HCT116 (cell line): ENCODE data around the gene ST7. TPM values are rescaled to one million over a fixed set of nuclear protein-coding genes. Genes with fewer than 3 reads are reported as not detected.

Source experiments
- ATAC-seq: fragments of 200-7000 bp; cut with Tn5 transposase; 2 replicates; pipeline ENCODE4 v1.9.1; 2020; ENCODE audit warnings: mild to moderate bottlenecking, moderate library complexity
- BruUV-seq: library from RNA; stranded (reverse); fragments of 400-500 nt; replicated peaks from 2 replicates; lab custom pipeline; 2021; lab: Mats Ljungman, UMichigan
- CTCF ChIA-PET: fragments of 300-600 bp; sonication (Branson Sonifier 250); formaldehyde crosslinking; loops from one replicate; lab custom pipeline; 2021; ENCODE audit warnings: antibody characterized with exemption; lab: Charles Lee
- POLR2A ChIA-PET: fragments of 300-600, 350-600 bp; sonication (Branson Sonifier 250); formaldehyde crosslinking; loops from one replicate; lab custom pipeline; 2021; ENCODE audit warnings: antibody characterized with exemption; lab: Charles Lee
- RAD21 ChIA-PET, 2 experiments: fragments of 300-600 bp; sonication (Branson Sonifier 250); formaldehyde crosslinking; loops; one replicate each; lab custom pipeline; 2023; ENCODE audit warnings: low total read pairs in 2 of 2; ENCODE audit not compliant: uncharacterized antibody in 2 of 2, unreplicated experiment in 2 of 2, low non-redundant PET in 1 of 2; lab: Charles Lee
- DNase-seq: peaks from one replicate; pipeline ENCODE4 v3.0.0-alpha.2; 2010; ENCODE audit warnings: low read depth, low spot score
- H2AFZ ChIP-seq: fragments of 200-600 bp; shearing (Covaris generic), sonication (generic); 2 replicates; pipeline ENCODE4 v1.6.1; 2017; ENCODE audit warnings: low read depth, mixed run types, mixed read lengths, antibody characterized with exemption, low read length; ENCODE audit not compliant: poor library complexity, severe bottlenecking
- H3K27ac ChIP-seq: 2 replicates; pipeline ENCODE4 v1.5.1; 2012; ENCODE audit warnings: low read depth, low read length
- H3K27me3 ChIP-seq: fragments of 200-600 bp; sonication (generic); 2 replicates; pipeline ENCODE4 v1.6.1; 2016; ENCODE audit warnings: mixed run types, low read length, mixed read lengths; ENCODE audit not compliant: insufficient read depth
- H3K36me3 ChIP-seq, 2 experiments: fragments of 200-500 bp in 1 of 2; fragments of 200-600 bp in 1 of 2; sonication (Bioruptor generic) in 1 of 2; sonication (generic) in 1 of 2; 2 replicates each; pipeline versions ENCODE4 v1.5.1 to v1.6.1; 2014 to 2016; ENCODE audit warnings: low read length in 2 of 2, inconsistent platforms in 1 of 2, mixed read lengths in 1 of 2, mixed run types in 1 of 2; ENCODE audit not compliant: insufficient read depth in 2 of 2, control insufficient read depth in 1 of 2
- H3K4me1 ChIP-seq, 2 experiments: fragments of 200-600 bp in 1 of 2; sonication (generic) in 1 of 2; 2 replicates each; pipeline versions ENCODE4 v1.5.1 to v1.6.1; 2012 to 2017; ENCODE audit warnings: low read length in 2 of 2, inconsistent platforms in 1 of 2, mild to moderate bottlenecking in 1 of 2, mixed read lengths in 1 of 2, mixed run types in 1 of 2, moderate library complexity in 1 of 2; ENCODE audit not compliant: insufficient read depth in 2 of 2, control insufficient read depth in 1 of 2
- H3K4me2 ChIP-seq: fragments of 200-600 bp; sonication (generic); 2 replicates; pipeline ENCODE4 v1.6.1; 2017; ENCODE audit warnings: mixed run types, low read length, mixed read lengths
- H3K4me3 ChIP-seq, 2 experiments: fragments of 200-600 bp in 1 of 2; sonication (generic) in 1 of 2; replicated peaks in 1 of 2; 2 replicates each; pipeline ENCODE4 v1.5.1; 2011 to 2016; ENCODE audit warnings: low read length in 2 of 2, control low read depth in 1 of 2, low read depth in 1 of 2, mild to moderate bottlenecking in 1 of 2, mixed read lengths in 1 of 2, mixed run types in 1 of 2
- H3K79me2 ChIP-seq: fragments of 200-600 bp; sonication (generic); 2 replicates; pipeline ENCODE4 v1.6.1; 2017; ENCODE audit warnings: mild to moderate bottlenecking, mixed run types, low read length, moderate library complexity, mixed read lengths; ENCODE audit not compliant: insufficient read depth
- H3K9ac ChIP-seq: fragments of 200-600 bp; sonication (generic); 2 replicates; pipeline ENCODE4 v1.6.1; 2016; ENCODE audit warnings: low read length, mixed read lengths
- H3K9me2 ChIP-seq: fragments of 200-600 bp; sonication (generic), shearing (Covaris generic); 2 replicates; pipeline ENCODE4 v1.6.1; 2017; ENCODE audit warnings: mixed run types, mild to moderate bottlenecking, moderate library complexity; ENCODE audit not compliant: insufficient read depth
- H3K9me3 ChIP-seq, 2 experiments: fragments of 200-500 bp in 1 of 2; fragments of 200-600 bp in 1 of 2; sonication (Bioruptor generic) in 1 of 2; sonication (generic) in 1 of 2; 2 replicates each; pipeline ENCODE4 v1.6.1; 2014 to 2017; ENCODE audit warnings: low read length in 2 of 2, mixed read lengths in 2 of 2, inconsistent platforms in 1 of 2, low read depth in 1 of 2, mild to moderate bottlenecking in 1 of 2, mixed run types in 1 of 2, moderate library complexity in 1 of 2; ENCODE audit not compliant: control insufficient read depth in 1 of 2, insufficient read depth in 1 of 2
- H4K20me1 ChIP-seq: fragments of 200-600 bp; sonication (generic), shearing (Covaris generic); 2 replicates; pipeline ENCODE4 v1.6.1; 2017; ENCODE audit warnings: mixed run types, mild to moderate bottlenecking, moderate library complexity; ENCODE audit not compliant: insufficient read depth
- ATF3 ChIP-seq: IDR thresholded peaks from 2 replicates; pipeline ENCODE4 v1.6.1; 2012
- EGR1 ChIP-seq: IDR thresholded peaks from 2 replicates; pipeline ENCODE4 v1.6.1; 2012; ENCODE audit warnings: low read depth
- ELF1 ChIP-seq: IDR thresholded peaks from 2 replicates; pipeline ENCODE4 v1.6.1; 2012; ENCODE audit warnings: low read depth, borderline replicate concordance
- EZH2 ChIP-seq: fragments of 200-600 bp; sonication (generic); IDR thresholded peaks from 2 replicates; pipeline ENCODE4 v1.6.1; 2017; ENCODE audit warnings: antibody characterized with exemption, mixed run types
- RAD21 ChIP-seq: IDR thresholded peaks from 2 replicates; pipeline ENCODE4 v1.6.1; 2012; ENCODE audit warnings: low read depth, mild to moderate bottlenecking
- SIN3A ChIP-seq: IDR thresholded peaks from 2 replicates; pipeline ENCODE4 v1.6.1; 2012; ENCODE audit warnings: low read depth
- SP1 ChIP-seq: IDR thresholded peaks from 2 replicates; pipeline ENCODE4 v1.6.1; 2012; ENCODE audit warnings: low read depth
- ZBTB33 ChIP-seq: IDR thresholded peaks from 2 replicates; pipeline ENCODE4 v1.6.1; 2011; ENCODE audit warnings: mild to moderate bottlenecking, low read length, moderate library complexity; ENCODE audit not compliant: insufficient replicate concordance; ENCODE audit errors: extremely low read depth
- intact Hi-C: fragments of 100-400 bp; cut with micrococcal nuclease; formaldehyde crosslinking; loops from 2 replicates; pipeline ENCODE4 v1.10.0; 2022
- total RNA-seq: library from RNA; stranded (reverse); gene quantifications from one replicate; pipeline ENCODE4 v1.2.1, GENCODE V29; 2021; ENCODE audit not compliant: unreplicated experiment
- TF ChIP-seq, protein P1 (sequence below): IDR thresholded peaks from 2 replicates; pipeline ENCODE4 v1.6.1; 2012

Gene ST7
- total RNA-seq, 1 experiment from 2014 or later: 12.6 TPM

GRCh38 chr7:117251687-117252086, 298.4 kb downstream of the ST7 start:
- no peak overlapping the region for H3K4me2 ChIP-seq
- no peaks in the 10 kb centered on the region for H3K36me3 ChIP-seq
- intact Hi-C loops: no loop called here
- H2AFZ ChIP-seq: no peak overlapping the region
- no peak overlapping the region for H3K4me3 ChIP-seq
- no peaks in the 10 kb centered on the region for H3K79me2 ChIP-seq
- H3K4me1 ChIP-seq: no peaks in the 10 kb centered on the region
- no peak for TF ChIP-seq SP1
- no peak for TF ChIP-seq RAD21
- TF ChIP-seq, protein P1, sequence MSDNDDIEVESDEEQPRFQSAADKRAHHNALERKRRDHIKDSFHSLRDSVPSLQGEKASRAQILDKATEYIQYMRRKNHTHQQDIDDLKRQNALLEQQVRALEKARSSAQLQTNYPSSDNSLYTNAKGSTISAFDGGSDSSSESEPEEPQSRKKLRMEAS: no peak
- TF ChIP-seq ATF3: no peak
- TF ChIP-seq EGR1: no peak
- TF ChIP-seq EZH2: no peak
- no peak for TF ChIP-seq ZBTB33
- no peak for TF ChIP-seq SIN3A
- no peak for TF ChIP-seq ELF1
- DNase-seq (no peak), ATAC-seq (no peak)
- no peak overlapping the region for H3K9ac ChIP-seq
- H4K20me1 ChIP-seq: no peaks in the 10 kb centered on the region
- H3K27me3 ChIP-seq: 0 out of 2 replicates have a peak, but pooled peaks cover 3% of the 10 kb centered on the region
- RAD21 ChIA-PET: no interaction called here
- CTCF ChIA-PET: interaction anchor here (1.7 kb wide), 1 partner anchor 39 kb away, joined by 4 read pairs; no protein-coding TSS in a partner anchor
- H3K9me2 ChIP-seq: no peaks in the 10 kb centered on the region
- no TSS peak for BruUV-seq
- no peak overlapping the region for H3K27ac ChIP-seq
- no peaks in the 10 kb centered on the region for H3K9me3 ChIP-seq
- POLR2A ChIA-PET: no interaction called here
